CD14-positive monocyte (primary cell): Measurements from ENCODE around the gene ANKRD18B. TPM values are rescaled to one million over a fixed set of nuclear protein-coding genes. Genes with fewer than 3 reads are reported as not detected.
"Not testable (repeated sequence)": the region's sequence is repeated elsewhere in the genome, so short reads cannot be mapped to it uniquely, and the experiment has no call there.

ENCODE experiments used
- DNase-seq, 3 donors: peaks; one replicate each; pipeline ENCODE4 v3.0.0-alpha.2; 2011 to 2022
- H2AFZ ChIP-seq: 2 replicates; pipeline ENCODE4 v1.6.0; 2012; ENCODE audit warnings: mild to moderate bottlenecking, low read depth, low read length, inconsistent platforms; ENCODE audit not compliant: insufficient read depth, poor library complexity, severe bottlenecking
- H3K27ac ChIP-seq, 2 donors: 1 replicate in 1 of 2; 2 replicates in 1 of 2; pipeline ENCODE4 v1.5.1; 2012 to 2013; ENCODE audit warnings: low read length in 2 of 2, control low read depth in 1 of 2, inconsistent platforms in 1 of 2, low read depth in 1 of 2, mild to moderate bottlenecking in 1 of 2
- H3K27me3 ChIP-seq, 2 donors: one replicate each; pipeline versions ENCODE4 v1.6.0 to v1.6.1; 2011 to 2013; ENCODE audit warnings: low read length in 2 of 2; ENCODE audit not compliant: control insufficient read depth in 2 of 2, insufficient read depth in 2 of 2
- H3K36me3 ChIP-seq, 2 donors: replicated peaks in 1 of 2; 1 replicate in 1 of 2; 2 replicates in 1 of 2; pipeline versions ENCODE4 v1.5.1 to v1.6.1; 2012 to 2013; ENCODE audit warnings: low read length in 2 of 2, control low read depth in 1 of 2, inconsistent platforms in 1 of 2, mild to moderate bottlenecking in 1 of 2; ENCODE audit not compliant: insufficient read depth in 2 of 2, control insufficient read depth in 1 of 2
- H3K4me1 ChIP-seq, 2 donors: 1 replicate in 1 of 2; 2 replicates in 1 of 2; pipeline versions ENCODE4 v1.5.1 to v1.6.1; 2012 to 2013; ENCODE audit warnings: low read length in 2 of 2, control low read depth in 1 of 2, inconsistent platforms in 1 of 2, mild to moderate bottlenecking in 1 of 2, moderate library complexity in 1 of 2; ENCODE audit not compliant: insufficient read depth in 2 of 2, control insufficient read depth in 1 of 2
- H3K4me2 ChIP-seq: replicated peaks from 2 replicates; pipeline ENCODE3; 2012; ENCODE audit warnings: low read length, moderate library complexity, mild to moderate bottlenecking; ENCODE audit not compliant: poor library complexity, severe bottlenecking; ENCODE audit errors: extremely low read depth
- H3K4me3 ChIP-seq, 3 experiments: fragments of 200-600 bp in 1 of 3; sonication (generic) in 1 of 3; replicated peaks in 1 of 3; 1 replicate in 2 of 3; 2 replicates in 1 of 3; pipeline ENCODE4 v1.5.1; 2011 to 2013; ENCODE audit warnings: low read length in 3 of 3, mild to moderate bottlenecking in 3 of 3, control low read depth in 2 of 3, low read depth in 2 of 3, inconsistent platforms in 1 of 3, moderate library complexity in 1 of 3
- H3K79me2 ChIP-seq: 2 replicates; pipeline ENCODE4 v1.6.0; 2012; ENCODE audit warnings: mild to moderate bottlenecking, control low read depth, inconsistent platforms, low read length, moderate library complexity; ENCODE audit not compliant: insufficient read depth
- H3K9ac ChIP-seq: 2 replicates; pipeline ENCODE4 v1.6.0; 2017; ENCODE audit warnings: low read length, mild to moderate bottlenecking; ENCODE audit not compliant: insufficient read depth, poor library complexity, severe bottlenecking
- H3K9me3 ChIP-seq, 2 donors: replicated peaks in 1 of 2; 1 replicate in 1 of 2; 2 replicates in 1 of 2; pipeline versions ENCODE4 v1.5.1 to v1.6.1; 2012 to 2013; ENCODE audit warnings: low read length in 2 of 2, control low read depth in 1 of 2; ENCODE audit not compliant: control insufficient read depth in 1 of 2, insufficient read depth in 1 of 2
- H4K20me1 ChIP-seq: 2 replicates; pipeline ENCODE4 v1.6.0; 2012; ENCODE audit warnings: mild to moderate bottlenecking, low read length, control low read depth, moderate library complexity; ENCODE audit not compliant: insufficient read depth
- H3K27ac Mint-ChIP-seq, 7 donors: one replicate each; pipeline ENCODE4 v1.8.0; 2020; ENCODE audit warnings: mild to moderate bottlenecking in 7 of 7, mixed read lengths in 7 of 7, moderate library complexity in 6 of 7, inconsistent platforms in 2 of 7
- H3K27me3 Mint-ChIP-seq, 3 donors: one replicate each; pipeline ENCODE4 v1.8.0; 2021 to 2022; ENCODE audit warnings: low read depth in 3 of 3, mild to moderate bottlenecking in 3 of 3, mixed read lengths in 3 of 3, moderate library complexity in 3 of 3, inconsistent platforms in 1 of 3
- H3K36me3 Mint-ChIP-seq, 2 donors: one replicate each; pipeline ENCODE4 v1.8.0; 2020; ENCODE audit warnings: mixed read lengths in 2 of 2, inconsistent platforms in 1 of 2, mild to moderate bottlenecking in 1 of 2
- H3K4me1 Mint-ChIP-seq: one replicate; pipeline ENCODE4 v1.8.0; 2020; ENCODE audit warnings: mild to moderate bottlenecking, mixed read lengths
- H3K4me3 Mint-ChIP-seq, 2 donors: one replicate each; pipeline ENCODE4 v1.8.0; 2020; ENCODE audit warnings: mild to moderate bottlenecking in 2 of 2, mixed read lengths in 2 of 2, moderate library complexity in 1 of 2
- H3K9me3 Mint-ChIP-seq, 7 donors: one replicate each; pipeline ENCODE4 v1.8.0; 2020 to 2022; ENCODE audit warnings: mixed read lengths in 7 of 7, mild to moderate bottlenecking in 6 of 7, moderate library complexity in 6 of 7, inconsistent platforms in 2 of 7
- WGBS: methylation state at CpG from one replicate; pipeline ENCODE4 v1.1.5; 2013; ENCODE audit warnings: missing lambda C conversion rate; ENCODE audit not compliant: insufficient coverage; 5-methylcytosine and 5-hydroxymethylcytosine counted together
- intact Hi-C, 2 donors: fragments of 100-400 bp; cut with micrococcal nuclease; formaldehyde crosslinking; loops; one replicate each; pipeline versions ENCODE4 v1.15.0 to v1.15.1; 2023
- polyA plus RNA-seq, 3 donors: library from polyadenylated mRNA; depleted of rRNA in 1 of 3; unstranded in 2 of 3; stranded (reverse) in 1 of 3; fragments of 300-500 nt in 2 of 3; fragments of >200 nt in 1 of 3; fragmentation: Illumina TruSeq in 2 of 3; gene quantifications; 1 replicate in 2 of 3; 2 replicates in 1 of 3; pipeline ENCODE4 v1.2.3, GENCODE V29; 2012 to 2021

ANKRD18B gene
- polyA plus RNA-seq, 3 donors: not detected

- H3K27me3 Mint-ChIP-seq, H3K36me3 Mint-ChIP-seq, H3K4me3 ChIP-seq, DNase-seq, H3K27me3 ChIP-seq, H3K4me2 ChIP-seq, H3K79me2 ChIP-seq, intact Hi-C loops, H3K27ac Mint-ChIP-seq, H3K36me3 ChIP-seq, H3K4me1 ChIP-seq, H3K4me1 Mint-ChIP-seq, H3K9me3 ChIP-seq, H2AFZ ChIP-seq, H3K27ac ChIP-seq, H3K9me3 Mint-ChIP-seq, H3K9ac ChIP-seq, H3K4me3 Mint-ChIP-seq, H4K20me1 ChIP-seq: not testable (repeated sequence)
- no CpG with 5 or more reads among the region's 1 CpG for WGBS
Measured at GRCh38 chr9:33562196-33562595, 38.1 kb downstream of the ANKRD18B start.

- H3K27me3 Mint-ChIP-seq, H4K20me1 ChIP-seq, H3K4me1 Mint-ChIP-seq, H3K36me3 ChIP-seq, H3K27ac ChIP-seq, H3K4me1 ChIP-seq, H3K4me3 ChIP-seq, H3K9me3 Mint-ChIP-seq, H3K4me2 ChIP-seq, H3K4me3 Mint-ChIP-seq, H3K79me2 ChIP-seq, intact Hi-C loops, H3K27me3 ChIP-seq, H3K27ac Mint-ChIP-seq, H2AFZ ChIP-seq, DNase-seq, H3K9me3 ChIP-seq, H3K36me3 Mint-ChIP-seq, H3K9ac ChIP-seq: not testable (repeated sequence)
Measured at GRCh38 chr9:33567776-33568175, 43.7 kb downstream of the ANKRD18B start.

GRCh38 chr9:33577786-33578185 lies 53.7 kb downstream of the ANKRD18B start:
- H4K20me1 ChIP-seq, H3K4me2 ChIP-seq, H3K4me3 Mint-ChIP-seq, H3K79me2 ChIP-seq, H3K27ac Mint-ChIP-seq, H3K9me3 Mint-ChIP-seq, H3K9me3 ChIP-seq, H3K27me3 Mint-ChIP-seq, DNase-seq, H3K36me3 Mint-ChIP-seq, H3K4me3 ChIP-seq, H3K27me3 ChIP-seq, intact Hi-C loops, H3K27ac ChIP-seq, H2AFZ ChIP-seq, H3K4me1 ChIP-seq, H3K9ac ChIP-seq, H3K4me1 Mint-ChIP-seq, H3K36me3 ChIP-seq: not testable (repeated sequence)
- WGBS: no CpG with 5 or more reads among the region's 3 CpGs

GRCh38 chr9:33579996-33580395 lies 55.9 kb downstream of the ANKRD18B start:
- H3K4me3 ChIP-seq, H4K20me1 ChIP-seq, H3K4me2 ChIP-seq, H2AFZ ChIP-seq, H3K36me3 Mint-ChIP-seq, H3K27ac Mint-ChIP-seq, H3K4me1 ChIP-seq, H3K9me3 Mint-ChIP-seq, H3K9me3 ChIP-seq, H3K79me2 ChIP-seq, DNase-seq, H3K36me3 ChIP-seq, H3K27me3 Mint-ChIP-seq, H3K4me1 Mint-ChIP-seq, H3K9ac ChIP-seq, H3K4me3 Mint-ChIP-seq, H3K27ac ChIP-seq, intact Hi-C loops, H3K27me3 ChIP-seq: not testable (repeated sequence)
- no CpG with 5 or more reads among the region's 1 CpG for WGBS

GRCh38 chr9:33582686-33583085 lies 58.6 kb downstream of the ANKRD18B start:
- H3K27me3 ChIP-seq, H3K36me3 Mint-ChIP-seq, H3K4me3 ChIP-seq, H3K4me3 Mint-ChIP-seq, H3K27me3 Mint-ChIP-seq, H3K79me2 ChIP-seq, H4K20me1 ChIP-seq, H3K27ac ChIP-seq, H3K36me3 ChIP-seq, H3K27ac Mint-ChIP-seq, H3K9me3 ChIP-seq, intact Hi-C loops, H2AFZ ChIP-seq, H3K4me1 ChIP-seq, H3K4me2 ChIP-seq, H3K9ac ChIP-seq, H3K4me1 Mint-ChIP-seq, DNase-seq, H3K9me3 Mint-ChIP-seq: not testable (repeated sequence)
- WGBS: 0% methylated on average over 1 of the region's 2 CpGs
